Measurements from ENCODE around the gene OASL. TPM values are rescaled to one million over a fixed set of nuclear protein-coding genes. Genes with fewer than 3 reads are reported as not detected.

The OASL gene
- total and polyA plus RNA-seq, 2 of the 4 experiments (the other 2 are of a cell fraction) = under 0.01 to 0.05 TPM

DNA sequence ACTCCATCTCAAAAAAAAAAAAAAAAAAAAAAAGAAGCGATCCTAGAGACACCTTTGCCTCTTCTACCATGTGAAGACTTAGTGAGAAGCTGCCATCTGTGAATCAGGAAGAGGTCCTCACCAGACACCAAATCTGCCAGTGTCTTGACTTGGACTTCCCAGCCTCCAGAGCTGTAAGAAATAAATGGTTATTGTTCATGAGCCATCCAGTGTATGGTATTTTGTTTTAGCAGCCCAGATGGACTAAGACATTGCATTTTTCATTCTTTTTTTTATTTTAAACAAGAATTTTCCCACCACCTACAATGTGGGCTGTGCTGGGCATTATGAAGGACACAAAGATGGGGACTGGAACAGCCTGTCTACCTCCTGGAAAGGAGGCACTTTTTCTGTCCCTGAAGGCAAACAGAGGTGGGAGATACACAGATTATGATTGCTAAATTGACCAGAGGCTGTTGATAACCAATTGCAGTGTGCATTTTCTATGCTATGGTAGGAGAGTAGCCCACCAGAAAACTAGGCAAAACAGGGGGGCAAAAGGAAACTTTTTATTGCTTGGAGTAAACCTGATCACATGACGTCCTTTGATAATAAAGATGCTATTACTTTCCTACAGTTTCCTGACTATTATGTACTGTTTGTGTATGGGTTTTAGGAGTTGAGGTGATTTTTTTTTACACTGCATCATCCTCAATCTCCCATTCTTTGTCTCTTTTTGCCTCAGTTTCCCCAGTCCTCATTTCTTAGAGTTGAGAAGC, 20.0 kb downstream of the OASL start:
- no TSS peak for BruUV-seq (replicated peaks)
- ChIA-PET CTCF (no interaction called here), POLR2A (ENCODE audit: unreplicated experiment) (interaction anchor here (0.6 kb wide), 1 partner anchor 333 kb away, joined by 3 read pairs; no protein-coding TSS in a partner anchor)
- peaks cover 15% of the 10 kb centered on the region; the same call in 1 of the 2 replicates for H3K27me3 ChIP-seq (ENCODE audit: control insufficient read depth, insufficient read depth, low read length)
- no peak overlapping the region for H3K18ac ChIP-seq (ENCODE audit: low read depth, low read length)
- H2AK9ac ChIP-seq (replicated peaks; ENCODE audit: low read depth, low read length, poor library complexity) = no peak overlapping the region
- no peak overlapping the region for H4K8ac ChIP-seq (ENCODE audit: low read depth in 2 of 2, low read length in 2 of 2)
- dilution Hi-C loops (cut with HindIII; ENCODE audit: low sequenced_read_pairs, unreplicated experiment) (no loop called here), in situ Hi-C loops (cut with MboI; ENCODE audit: low sequenced_read_pairs) (no loop called here), intact Hi-C loops (cut with micrococcal nuclease) (no loop called here)
- TF ChIP-seq CEBPB (IDR thresholded peaks at IDR 0.05; ENCODE audit: low read depth, low read length) (no peak), MAZ (IDR thresholded peaks at IDR 0.05; ENCODE audit: borderline replicate concordance, low read depth, low read length) (no peak), MXI1 (IDR thresholded peaks at IDR 0.05; ENCODE audit: borderline replicate concordance, low read depth, low read length) (no peak), RAD21 (IDR thresholded peaks at IDR 0.05; ENCODE audit: low read length) (no peak), RFX5 (IDR thresholded peaks at IDR 0.05; ENCODE audit: low read depth, low read length) (no peak), CHD1 (IDR thresholded peaks at IDR 0.05; ENCODE audit: low read depth, low read length) (no peak), NFE2L2 (IDR thresholded peaks at IDR 0.05; ENCODE audit: low read depth, low read length) (no peak), POLR2A (IDR thresholded peaks at IDR 0.05; ENCODE audit: low read depth, low read length) (no peak), SMC3 (IDR thresholded peaks at IDR 0.05; ENCODE audit: low read depth, low read length) (no peak), RCOR1 (IDR thresholded peaks at IDR 0.05; ENCODE audit: insufficient replicate concordance, low read length) (no peak), BHLHE40 (IDR thresholded peaks at IDR 0.05; ENCODE audit: low read depth, low read length) (no peak), FOS (IDR thresholded peaks at IDR 0.05; ENCODE audit: low read depth, low read length) (no peak), MAFK (IDR thresholded peaks at IDR 0.05; ENCODE audit: low read depth, low read length) (no peak)
- TF ChIP-seq, protein P1, sequence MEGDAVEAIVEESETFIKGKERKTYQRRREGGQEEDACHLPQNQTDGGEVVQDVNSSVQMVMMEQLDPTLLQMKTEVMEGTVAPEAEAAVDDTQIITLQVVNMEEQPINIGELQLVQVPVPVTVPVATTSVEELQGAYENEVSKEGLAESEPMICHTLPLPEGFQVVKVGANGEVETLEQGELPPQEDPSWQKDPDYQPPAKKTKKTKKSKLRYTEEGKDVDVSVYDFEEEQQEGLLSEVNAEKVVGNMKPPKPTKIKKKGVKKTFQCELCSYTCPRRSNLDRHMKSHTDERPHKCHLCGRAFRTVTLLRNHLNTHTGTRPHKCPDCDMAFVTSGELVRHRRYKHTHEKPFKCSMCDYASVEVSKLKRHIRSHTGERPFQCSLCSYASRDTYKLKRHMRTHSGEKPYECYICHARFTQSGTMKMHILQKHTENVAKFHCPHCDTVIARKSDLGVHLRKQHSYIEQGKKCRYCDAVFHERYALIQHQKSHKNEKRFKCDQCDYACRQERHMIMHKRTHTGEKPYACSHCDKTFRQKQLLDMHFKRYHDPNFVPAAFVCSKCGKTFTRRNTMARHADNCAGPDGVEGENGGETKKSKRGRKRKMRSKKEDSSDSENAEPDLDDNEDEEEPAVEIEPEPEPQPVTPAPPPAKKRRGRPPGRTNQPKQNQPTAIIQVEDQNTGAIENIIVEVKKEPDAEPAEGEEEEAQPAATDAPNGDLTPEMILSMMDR (conservative IDR thresholded peaks at IDR 0.05; ENCODE audit: low read depth, low read length) = no peak
- TF ChIP-seq, protein P2, sequence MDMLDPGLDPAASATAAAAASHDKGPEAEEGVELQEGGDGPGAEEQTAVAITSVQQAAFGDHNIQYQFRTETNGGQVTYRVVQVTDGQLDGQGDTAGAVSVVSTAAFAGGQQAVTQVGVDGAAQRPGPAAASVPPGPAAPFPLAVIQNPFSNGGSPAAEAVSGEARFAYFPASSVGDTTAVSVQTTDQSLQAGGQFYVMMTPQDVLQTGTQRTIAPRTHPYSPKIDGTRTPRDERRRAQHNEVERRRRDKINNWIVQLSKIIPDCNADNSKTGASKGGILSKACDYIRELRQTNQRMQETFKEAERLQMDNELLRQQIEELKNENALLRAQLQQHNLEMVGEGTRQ (IDR thresholded peaks at IDR 0.05; ENCODE audit: low read depth, low read length) = no peak
- TF ChIP-seq, protein P3, sequence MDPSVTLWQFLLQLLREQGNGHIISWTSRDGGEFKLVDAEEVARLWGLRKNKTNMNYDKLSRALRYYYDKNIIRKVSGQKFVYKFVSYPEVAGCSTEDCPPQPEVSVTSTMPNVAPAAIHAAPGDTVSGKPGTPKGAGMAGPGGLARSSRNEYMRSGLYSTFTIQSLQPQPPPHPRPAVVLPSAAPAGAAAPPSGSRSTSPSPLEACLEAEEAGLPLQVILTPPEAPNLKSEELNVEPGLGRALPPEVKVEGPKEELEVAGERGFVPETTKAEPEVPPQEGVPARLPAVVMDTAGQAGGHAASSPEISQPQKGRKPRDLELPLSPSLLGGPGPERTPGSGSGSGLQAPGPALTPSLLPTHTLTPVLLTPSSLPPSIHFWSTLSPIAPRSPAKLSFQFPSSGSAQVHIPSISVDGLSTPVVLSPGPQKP (IDR thresholded peaks at IDR 0.05; ENCODE audit: borderline replicate concordance, low read depth, low read length) = no peak
- no peak overlapping the region for H3K14ac ChIP-seq (replicated peaks; ENCODE audit: low read depth, low read length)
- H3K4me3 ChIP-seq (ENCODE audit: insufficient read depth, low read depth, low read length) = no peak overlapping the region
- WGBS, 2 experiments (ENCODE audit: extremely low coverage in 2 of 2, insufficient read length in 1 of 2) = no CpG with 5 or more reads among the region's 2 CpGs
- ATAC-seq (ENCODE audit: low read depth) (no peak), DNase-seq (no peak)
- 0 out of 2 replicates have a peak, but pooled peaks cover 6% of the 10 kb centered on the region for H3K9me1 ChIP-seq (ENCODE audit: insufficient read depth, low read length)
- H3K56ac ChIP-seq (ENCODE audit: extremely low read depth, insufficient read depth, low read length) = no peak overlapping the region
- no peak overlapping the region for H2BK20ac ChIP-seq (ENCODE audit: low read depth, low read length)
- no peak overlapping the region for H4K5ac ChIP-seq (ENCODE audit: low read depth, low read length)
- H4K91ac ChIP-seq (ENCODE audit: insufficient read depth, low read depth, low read length) = no peak overlapping the region
- H3K4me2 ChIP-seq (ENCODE audit: low read depth, low read length) = no peak overlapping the region
- H2BK15ac ChIP-seq (ENCODE audit: low read depth, low read length) = no peak overlapping the region
- no peak overlapping the region for H3K23ac ChIP-seq (ENCODE audit: low read depth, low read length)
- H3K9me3 ChIP-seq (ENCODE audit: control insufficient read depth, insufficient read depth, low read length) = no peaks in the 10 kb centered on the region
- H2BK120ac ChIP-seq (ENCODE audit: low read depth, low read length) = no peak overlapping the region
- no peak overlapping the region for H2AFZ ChIP-seq (replicated peaks; ENCODE audit: low read length, poor library complexity)
- H3K36me3 ChIP-seq (ENCODE audit: control insufficient read depth, insufficient read depth, low read length) = no peaks in the 10 kb centered on the region
- no peak overlapping the region for H3K4ac ChIP-seq (ENCODE audit: low read depth, low read length)
- no peaks in the 10 kb centered on the region for H3K4me1 ChIP-seq (ENCODE audit: control insufficient read depth, insufficient read depth, low read length)
- no peak overlapping the region for H3K9ac ChIP-seq (ENCODE audit: low read depth, low read length)
- no peak overlapping the region for H2AK5ac ChIP-seq (ENCODE audit: low read depth, low read length)
- H3K27ac ChIP-seq (ENCODE audit: insufficient read depth, low read length) = no peak overlapping the region
- H4K20me1 ChIP-seq (ENCODE audit: insufficient read depth, low read length) = no peaks in the 10 kb centered on the region
- H2BK5ac ChIP-seq (ENCODE audit: low read depth, low read length, poor library complexity, severe bottlenecking) = no peak overlapping the region
- peaks cover 12 to 15% of the 10 kb centered on the region in 2 experiments for H3K79me1 ChIP-seq (ENCODE audit: low read depth in 1 of 2, low read length in 2 of 2)

Data from IMR-90 (cell line).